Endodermal cell (in vitro differentiated cells): Measurements from ENCODE around the gene SLC6A12. TPM values are rescaled to one million over a fixed set of nuclear protein-coding genes. Genes with fewer than 3 reads are reported as not detected.

ENCODE experiments used
- DNase-seq: peaks from one replicate; pipeline ENCODE4 v3.0.0-alpha.2; 2017
- H3K27ac ChIP-seq: 2 replicates; pipeline ENCODE4 v1.5.1; 2013; ENCODE audit warnings: mild to moderate bottlenecking, low read depth, low read length, moderate library complexity
- H3K27me3 ChIP-seq: 2 replicates; pipeline ENCODE4 v1.6.1; 2013; ENCODE audit warnings: mild to moderate bottlenecking, low read length, moderate library complexity; ENCODE audit not compliant: insufficient read depth, control insufficient read depth, poor library complexity, severe bottlenecking
- H3K36me3 ChIP-seq: 2 replicates; pipeline ENCODE4 v1.7.0; 2013; ENCODE audit warnings: mild to moderate bottlenecking, low read length, moderate library complexity; ENCODE audit not compliant: control insufficient read depth, insufficient read depth
- H3K4me1 ChIP-seq: one replicate; pipeline ENCODE4 v1.7.0; 2013; ENCODE audit warnings: low read length; ENCODE audit not compliant: control insufficient read depth, insufficient read depth
- H3K4me3 ChIP-seq: 2 replicates; pipeline ENCODE4 v1.5.1; 2013; ENCODE audit warnings: mild to moderate bottlenecking, low read length, moderate library complexity
- H3K9ac ChIP-seq: 2 replicates; pipeline ENCODE4 v1.6.1; 2013; ENCODE audit warnings: mild to moderate bottlenecking, low read length, moderate library complexity; ENCODE audit not compliant: poor library complexity, severe bottlenecking; ENCODE audit errors: extremely low read depth
- H3K9me3 ChIP-seq: 2 replicates; pipeline ENCODE4 v1.6.1; 2013; ENCODE audit warnings: mild to moderate bottlenecking, low read length, moderate library complexity; ENCODE audit not compliant: control insufficient read depth
- H3K27ac Mint-ChIP-seq: 2 replicates; pipeline ENCODE4 v1.8.0; 2020; ENCODE audit warnings: mixed read lengths
- H3K27me3 Mint-ChIP-seq: 2 replicates; pipeline ENCODE4 v1.8.0; 2021; ENCODE audit warnings: mild to moderate bottlenecking, mixed read lengths; ENCODE audit not compliant: insufficient read depth
- H3K36me3 Mint-ChIP-seq: 2 replicates; pipeline ENCODE4 v1.8.0; 2020; ENCODE audit warnings: low read depth, mixed read lengths
- H3K4me1 Mint-ChIP-seq: 2 replicates; pipeline ENCODE4 v1.8.0; 2020; ENCODE audit warnings: mixed read lengths
- H3K4me3 Mint-ChIP-seq: 2 replicates; pipeline ENCODE4 v1.8.0; 2020; ENCODE audit warnings: mild to moderate bottlenecking, moderate library complexity, mixed read lengths
- H3K9me3 Mint-ChIP-seq: 2 replicates; pipeline ENCODE4 v1.8.0; 2020; ENCODE audit warnings: mild to moderate bottlenecking, mixed read lengths
- CTCF ChIP-seq: fragments of 200-600 bp; sonication (generic); conservative IDR thresholded peaks from 2 replicates; pipeline ENCODE4 v1.5.0; 2021; ENCODE audit warnings: antibody characterized with exemption, mild to moderate bottlenecking
- WGBS, 2 experiments: methylation state at CpG; one replicate each; pipeline versions ENCODE4 v1.1.5 to v1.1.7; 2013; ENCODE audit warnings: missing lambda C conversion rate in 2 of 2, mixed read lengths in 1 of 2; ENCODE audit not compliant: insufficient coverage in 1 of 2, insufficient read length in 1 of 2; 5-methylcytosine and 5-hydroxymethylcytosine counted together
- long read RNA-seq, 4 experiments: library from polyadenylated mRNA in 2 of 4; library from RNA in 1 of 4; library from capped mRNA in 1 of 4; stranded (forward) in 3 of 4; unstranded in 1 of 4; transcript quantifications; one replicate each; pipeline ENCODE4 v2.0.0, GENCODE V29; 2020 to 2021; ENCODE audit warnings: inconsistent platforms in 1 of 4
- polyA plus RNA-seq, 2 experiments: library from polyadenylated mRNA; stranded (reverse); fragments of 50-300 nt; gene quantifications; one replicate each; pipeline ENCODE4 v1.2.3, GENCODE V29; 2013
- total RNA-seq, 2 donors: library from RNA; stranded (reverse); fragmentation: NEBNext Ultra II Directional in 1 of 2; extraction: Animal tissue kit (Norgen Biotek cat#: 25700) in 1 of 2; gene quantifications; 2 replicates in 1 of 2; 3 replicates in 1 of 2; pipeline ENCODE4 v1.2.1, GENCODE V29; 2021

The SLC6A12 gene
- 1 to 10 TPM in 1 of 2 donors, under 1 TPM in 1; 0.58 to 1.3 TPM for total RNA-seq
- polyA plus RNA-seq (2013, experiment 1 of 2): 0.43 TPM
- not detected for polyA plus RNA-seq (2013, experiment 2 of 2)
- long read RNA-seq, experiment 1: 0 reads
- long read RNA-seq, experiment 2: 0 reads
- long read RNA-seq, experiment 3: 0 reads
- long read RNA-seq, experiment 4: 0 reads

GRCh38 chr12:214003-214741 is at the start of gene SLC6A12:
Gene SLC6A12, minus strand, starts transcription at chr12:214157. Its CDS starts 4,171 bp downstream, at chr12:209986.
- peak; percentile 72 for DNase-seq
- no peaks in the 10 kb centered on the region for H3K36me3 Mint-ChIP-seq
- peaks cover 21% of the 10 kb centered on the region for H3K4me1 ChIP-seq
- no peak within 1 kb of the TSS for H3K27ac ChIP-seq
- H3K9me3 ChIP-seq: no peaks in the 10 kb centered on the region
- 45 to 47% methylated on average over 5 to 14 of the region's 14 CpGs for WGBS, 2 experiments
- H3K27ac Mint-ChIP-seq: no peak within 1 kb of the TSS
- no peak within 1 kb of the TSS for H3K9ac ChIP-seq
- H3K9me3 Mint-ChIP-seq: no peaks in the 10 kb centered on the region
- peaks cover 83% of the 10 kb centered on the region for H3K27me3 Mint-ChIP-seq
- H3K4me1 Mint-ChIP-seq: peaks cover 42% of the 10 kb centered on the region
- no peak within 1 kb of the TSS for H3K4me3 ChIP-seq
- peaks cover 49% of the 10 kb centered on the region for H3K27me3 ChIP-seq
- H3K36me3 ChIP-seq: no peaks in the 10 kb centered on the region
- no peak for TF ChIP-seq CTCF
- H3K4me3 Mint-ChIP-seq: no peak within 1 kb of the TSS

- H3K36me3 Mint-ChIP-seq: no peaks in the 10 kb centered on the region
- Histone ChIP-seq H3K9ac (no peak overlapping the region), H3K36me3 (no peaks in the 10 kb centered on the region), H3K27me3 (peaks cover 14% of the 10 kb centered on the region), H3K9me3 (no peaks in the 10 kb centered on the region), H3K4me3 (no peak overlapping the region), H3K27ac (no peak overlapping the region), H3K4me1 (no peaks in the 10 kb centered on the region)
- no peaks in the 10 kb centered on the region for H3K9me3 Mint-ChIP-seq
- no peak for DNase-seq
- no peak overlapping the region for H3K27ac Mint-ChIP-seq
- H3K27me3 Mint-ChIP-seq: peaks cover 48% of the 10 kb centered on the region
- 89 to 97% methylated on average over 8 to 9 of the region's 9 CpGs for WGBS, 2 experiments
- TF ChIP-seq CTCF: no peak
- H3K4me1 Mint-ChIP-seq: peaks cover 38% of the 10 kb centered on the region
- no peak overlapping the region for H3K4me3 Mint-ChIP-seq
Observed at GRCh38 chr12:263574-263973, 49.6 kb upstream of the SLC6A12 start.

GRCh38 chr12:262817-263216 is 48.9 kb upstream of the SLC6A12 start, which contains the start of gene SLC6A13:
Gene SLC6A13, minus strand, starts transcription at chr12:262836. Its CDS starts 2,784 bp downstream, at chr12:260052.
- H3K9me3 Mint-ChIP-seq: no peaks in the 10 kb centered on the region
- H3K4me3 ChIP-seq: no peak within 1 kb of the TSS

More at GRCh38 chr12:262817-263216, 48.9 kb upstream of the SLC6A12 start, which contains the start of gene SLC6A13:
- Histone ChIP-seq H3K4me1 (no peaks in the 10 kb centered on the region), H3K27ac (no peak within 1 kb of the TSS), H3K27me3 (peaks cover 19% of the 10 kb centered on the region), H3K9ac (no peak within 1 kb of the TSS), H3K9me3 (no peaks in the 10 kb centered on the region), H3K36me3 (no peaks in the 10 kb centered on the region)
- H3K27ac Mint-ChIP-seq: no peak within 1 kb of the TSS
- no peaks in the 10 kb centered on the region for H3K36me3 Mint-ChIP-seq
- DNase-seq: no peak
- H3K4me3 Mint-ChIP-seq: no peak within 1 kb of the TSS
- TF ChIP-seq CTCF: no peak
- peaks cover 38% of the 10 kb centered on the region for H3K4me1 Mint-ChIP-seq
- WGBS, 2 experiments: 82% methylated on average over 7 of the region's 7 CpGs; no CpG with 5 or more reads in 1 of the 2 experiments
- H3K27me3 Mint-ChIP-seq: peaks cover 56% of the 10 kb centered on the region
